HuH-7 (cell line): ENCODE results near the gene GPR137B.
"Not testable (repeated sequence)": the region's sequence is repeated elsewhere in the genome, so short reads cannot be mapped to it uniquely, and the experiment has no call there.

Experiments
- DNase-seq: peaks from one replicate; pipeline ENCODE4 v3.0.0; 2011; ENCODE audit warnings: low spot score

GPR137B gene, protein sequence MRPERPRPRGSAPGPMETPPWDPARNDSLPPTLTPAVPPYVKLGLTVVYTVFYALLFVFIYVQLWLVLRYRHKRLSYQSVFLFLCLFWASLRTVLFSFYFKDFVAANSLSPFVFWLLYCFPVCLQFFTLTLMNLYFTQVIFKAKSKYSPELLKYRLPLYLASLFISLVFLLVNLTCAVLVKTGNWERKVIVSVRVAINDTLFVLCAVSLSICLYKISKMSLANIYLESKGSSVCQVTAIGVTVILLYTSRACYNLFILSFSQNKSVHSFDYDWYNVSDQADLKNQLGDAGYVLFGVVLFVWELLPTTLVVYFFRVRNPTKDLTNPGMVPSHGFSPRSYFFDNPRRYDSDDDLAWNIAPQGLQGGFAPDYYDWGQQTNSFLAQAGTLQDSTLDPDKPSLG

DNA sequence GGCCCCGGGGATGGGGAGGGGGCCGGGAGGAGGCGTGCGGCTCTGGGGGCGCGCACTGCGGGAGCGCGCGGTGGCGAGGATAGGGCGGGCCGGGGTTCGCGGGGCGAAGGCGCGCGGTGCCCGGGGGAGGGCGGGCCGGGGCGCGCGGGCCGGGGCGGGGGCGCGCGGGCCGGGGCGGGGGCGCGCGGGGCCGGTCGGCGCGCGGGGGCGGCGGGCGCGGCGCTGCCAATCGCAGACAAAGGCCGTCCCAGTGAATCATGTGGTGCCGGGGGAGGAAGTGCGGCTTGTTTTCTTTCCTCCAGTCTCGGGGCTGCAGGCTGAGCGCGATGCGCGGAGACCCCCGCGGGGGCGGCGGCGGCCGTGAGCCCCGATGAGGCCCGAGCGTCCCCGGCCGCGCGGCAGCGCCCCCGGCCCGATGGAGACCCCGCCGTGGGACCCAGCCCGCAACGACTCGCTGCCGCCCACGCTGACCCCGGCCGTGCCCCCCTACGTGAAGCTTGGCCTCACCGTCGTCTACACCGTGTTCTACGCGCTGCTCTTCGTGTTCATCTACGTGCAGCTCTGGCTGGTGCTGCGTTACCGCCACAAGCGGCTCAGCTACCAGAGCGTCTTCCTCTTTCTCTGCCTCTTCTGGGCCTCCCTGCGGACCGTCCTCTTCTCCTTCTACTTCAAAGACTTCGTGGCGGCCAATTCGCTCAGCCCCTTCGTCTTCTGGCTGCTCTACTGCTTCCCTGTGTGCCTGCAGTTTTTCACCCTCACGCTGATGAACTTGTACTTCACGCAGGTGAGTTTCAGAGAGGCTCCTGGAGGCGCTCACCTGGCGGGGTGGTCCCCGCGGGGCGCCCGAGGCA lies at the start of gene GPR137B:
Gene GPR137B, plus strand, starts transcription at position 287 of the 851 bp plus-strand sequence. Its CDS starts 84 bp downstream, at position 371.
- DNase-seq: peak; percentile 76

DNA sequence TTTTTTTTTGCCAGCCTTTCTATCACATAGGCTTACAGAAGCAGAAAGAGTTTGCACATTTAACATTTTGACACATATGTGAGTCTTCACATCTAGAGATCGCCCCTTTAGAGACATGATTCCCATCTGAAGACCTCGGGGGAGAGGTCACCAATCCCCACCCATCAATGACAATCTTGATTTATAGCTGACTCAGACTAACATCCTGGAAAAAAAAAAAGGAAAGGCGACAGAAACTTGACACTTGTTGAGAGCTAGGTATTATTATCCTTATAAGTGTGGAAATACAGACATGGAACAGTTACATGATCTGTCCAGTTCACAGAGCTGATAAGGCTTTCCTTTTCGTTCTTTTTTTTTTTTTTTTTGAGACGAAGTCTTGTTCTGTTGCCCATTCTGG lies 49.4 kb upstream of the GPR137B start:
- no peak for DNase-seq

DNA sequence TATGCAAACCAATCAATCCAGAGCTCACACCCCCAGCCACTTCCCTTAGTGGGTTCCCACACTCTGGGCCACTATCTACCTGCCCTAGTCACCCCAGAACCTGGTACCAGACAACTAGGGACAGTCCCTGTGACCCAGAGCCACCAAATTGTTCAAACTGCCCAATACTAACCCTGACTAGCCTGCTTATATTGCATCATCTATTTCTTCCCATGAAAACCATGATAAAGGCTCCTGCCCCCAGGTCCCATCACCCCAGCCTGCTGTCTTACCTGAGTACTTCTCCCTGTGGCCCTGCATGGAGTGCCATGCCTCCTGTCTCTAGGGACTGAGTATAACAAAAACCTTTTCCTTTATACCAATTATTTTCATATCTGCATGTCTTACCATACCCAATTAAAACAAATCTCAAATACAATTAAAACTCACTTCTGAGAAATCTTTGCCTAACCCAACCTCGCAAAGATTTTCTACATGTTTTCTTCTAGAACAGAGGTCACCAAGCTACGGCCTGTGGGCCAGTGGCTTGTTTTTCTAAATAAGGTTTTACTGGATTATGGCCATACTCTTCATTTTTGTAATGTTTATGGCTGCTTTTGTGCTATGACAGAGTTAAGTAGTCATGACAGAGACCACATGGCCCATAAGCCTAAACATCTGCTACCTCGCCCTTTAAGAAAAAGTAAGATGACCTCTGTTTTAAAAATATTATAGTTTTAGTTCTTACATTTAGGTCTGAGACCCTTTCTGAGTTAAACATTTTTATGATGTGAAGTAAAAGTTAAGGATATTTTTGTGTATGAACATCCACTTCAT lies 46.4 kb upstream of the GPR137B start:
- DNase-seq: no peak

DNA sequence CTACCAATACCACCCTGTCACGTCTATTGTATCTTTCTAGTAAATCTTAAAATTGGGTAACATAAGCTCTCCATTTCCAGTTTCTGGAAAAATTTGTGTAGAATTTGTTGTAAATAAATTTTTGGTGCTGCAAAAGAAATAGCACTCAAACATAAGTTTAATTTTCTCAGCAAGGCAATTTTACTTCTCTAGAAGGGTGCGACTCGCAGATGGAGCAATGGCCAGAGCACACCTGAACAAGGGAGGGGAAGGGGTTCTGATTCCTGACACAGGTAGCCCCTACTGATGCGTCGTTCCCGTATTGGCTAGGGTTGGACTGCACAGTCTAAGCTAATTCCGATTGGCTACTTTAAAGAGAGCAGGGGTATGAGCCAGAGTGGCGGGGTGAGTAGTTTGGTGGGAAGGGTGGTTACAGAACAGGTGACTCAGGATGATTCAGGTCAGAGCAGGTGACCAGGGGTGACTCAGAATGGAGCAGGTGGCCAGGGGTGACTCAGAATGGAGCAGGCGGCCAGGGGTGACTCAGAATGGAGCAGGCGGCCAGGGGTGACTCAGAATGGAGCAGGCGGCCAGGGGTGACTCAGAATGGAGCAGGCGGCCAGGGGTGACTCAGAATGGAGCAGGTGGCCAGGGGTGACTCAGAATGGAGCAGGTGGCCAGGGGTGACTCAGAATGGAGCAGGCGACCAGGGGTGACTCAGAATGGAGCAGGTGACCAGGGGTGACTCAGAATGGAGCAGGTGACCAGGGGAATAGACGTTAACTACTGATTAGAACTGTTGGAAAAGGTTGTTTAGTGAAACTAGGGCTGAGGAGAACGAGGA lies 45.5 kb upstream of the GPR137B start:
- not testable (repeated sequence) for DNase-seq

DNA sequence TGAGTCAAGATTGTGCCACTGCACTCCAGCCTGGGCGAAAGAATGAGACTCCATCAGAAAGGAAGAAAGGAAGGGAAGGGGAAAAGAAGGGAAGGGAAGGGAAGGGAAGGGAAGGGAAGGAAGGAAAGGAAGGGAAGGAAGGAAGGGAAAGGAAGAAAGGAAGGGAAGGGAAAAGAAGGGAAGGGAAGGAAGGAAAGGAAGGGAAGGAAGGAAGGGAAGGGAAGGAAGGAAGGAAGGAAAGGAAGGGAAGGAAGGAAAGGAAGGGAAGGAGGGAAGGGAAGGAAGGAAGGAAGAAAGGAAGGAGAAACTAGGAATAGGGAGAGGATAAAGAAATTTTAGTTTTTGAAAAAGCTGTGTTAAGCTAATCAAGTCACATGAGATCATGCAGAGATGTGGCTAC lies 44.1 kb upstream of the GPR137B start:
- no peak for DNase-seq

DNA sequence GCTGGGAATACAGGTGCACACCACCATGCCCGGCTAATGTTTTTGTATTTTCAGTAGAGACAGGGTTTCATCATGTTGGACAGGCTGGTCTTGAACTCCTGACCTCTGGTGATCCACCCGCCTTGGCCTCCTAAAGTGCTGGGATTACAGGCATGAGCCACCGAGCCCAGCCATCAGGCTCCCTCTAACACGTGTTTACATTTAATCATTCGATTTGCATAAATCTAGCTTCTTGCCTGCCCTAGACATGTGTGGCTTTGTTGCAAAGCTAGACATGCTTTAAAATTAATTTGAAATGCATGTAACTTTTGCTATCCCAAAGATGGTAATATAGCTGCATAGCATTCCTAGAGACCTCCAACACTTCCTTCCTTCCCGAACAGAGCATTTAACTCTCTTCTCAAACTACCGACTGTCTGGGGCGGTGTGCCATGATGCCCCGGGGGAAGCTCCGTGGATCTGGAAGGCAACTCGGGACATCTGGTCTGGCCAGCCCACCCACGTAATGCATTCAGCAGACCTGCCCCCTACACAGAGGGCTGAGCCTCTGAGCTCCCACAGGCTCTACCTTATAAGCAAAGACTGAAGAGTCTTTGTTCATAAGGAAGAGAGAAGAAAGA lies 42.9 kb upstream of the GPR137B start:
- no peak for DNase-seq

DNA sequence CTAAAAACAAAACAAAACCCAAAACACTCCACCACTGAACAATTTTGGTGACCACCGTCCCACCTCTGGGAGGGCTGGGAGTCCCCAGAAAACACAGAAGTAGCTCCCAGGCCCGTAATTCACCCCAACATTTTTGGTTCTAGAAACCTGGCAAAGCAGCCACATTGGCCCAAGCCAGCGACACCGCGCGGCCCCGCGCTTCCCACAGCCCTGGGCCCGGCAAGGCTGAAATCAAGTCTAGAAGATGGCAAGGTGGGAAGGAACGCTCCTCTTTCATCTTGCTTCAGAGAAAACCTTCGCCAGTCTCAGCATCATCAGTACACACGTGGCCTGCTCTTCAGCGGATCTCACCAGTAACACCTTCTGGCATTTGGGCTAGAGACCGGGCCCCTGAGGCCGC lies 41.5 kb upstream of the GPR137B start:
- no peak for DNase-seq

DNA sequence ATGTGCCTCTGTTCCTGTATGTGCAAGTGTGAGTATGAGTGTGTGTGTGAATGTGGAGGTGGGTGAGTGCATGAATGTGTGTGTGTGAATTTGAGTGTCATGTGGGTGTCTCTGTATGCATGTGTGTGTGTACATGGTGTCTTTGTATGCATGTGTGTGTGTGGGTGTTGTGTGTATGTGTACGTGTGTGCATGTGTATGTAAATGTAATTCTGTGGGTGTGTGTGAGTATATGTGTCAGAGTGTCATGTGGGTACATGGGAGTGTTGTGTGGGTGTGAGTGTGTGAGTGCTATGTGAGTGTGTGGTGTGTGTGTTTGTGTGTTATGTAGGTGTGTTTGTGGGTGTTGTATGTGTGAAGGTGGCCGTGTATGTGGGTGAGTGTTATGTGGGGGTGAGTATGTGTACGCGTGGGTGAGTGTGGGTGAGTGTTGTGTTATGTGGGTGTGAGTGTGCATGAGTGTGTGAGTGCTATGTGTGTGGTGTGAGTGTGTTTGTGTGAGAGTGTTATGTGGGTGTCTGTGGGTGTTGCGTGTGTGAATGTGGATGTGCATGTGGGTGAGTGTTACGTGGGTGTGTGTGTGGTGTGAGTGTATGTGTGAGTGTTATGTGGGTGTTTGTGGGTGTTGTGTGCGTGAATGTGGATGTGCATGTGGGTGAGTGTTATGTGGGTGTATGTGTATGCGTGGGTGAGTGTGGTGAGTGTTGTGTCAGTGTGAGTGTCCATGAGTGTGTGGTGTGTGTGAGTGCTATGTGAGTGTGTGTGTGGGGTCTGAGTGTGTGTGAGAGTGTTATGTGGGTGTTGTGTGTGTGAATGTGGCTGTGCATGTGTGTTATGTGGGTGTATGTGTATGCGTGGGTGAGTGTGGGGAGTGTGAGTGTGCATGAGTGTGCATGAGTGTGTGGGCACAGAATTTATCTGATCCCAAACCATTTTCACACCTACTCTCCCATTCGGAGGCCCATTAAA lies 40.8 kb upstream of the GPR137B start:
- no peak for DNase-seq

DNA sequence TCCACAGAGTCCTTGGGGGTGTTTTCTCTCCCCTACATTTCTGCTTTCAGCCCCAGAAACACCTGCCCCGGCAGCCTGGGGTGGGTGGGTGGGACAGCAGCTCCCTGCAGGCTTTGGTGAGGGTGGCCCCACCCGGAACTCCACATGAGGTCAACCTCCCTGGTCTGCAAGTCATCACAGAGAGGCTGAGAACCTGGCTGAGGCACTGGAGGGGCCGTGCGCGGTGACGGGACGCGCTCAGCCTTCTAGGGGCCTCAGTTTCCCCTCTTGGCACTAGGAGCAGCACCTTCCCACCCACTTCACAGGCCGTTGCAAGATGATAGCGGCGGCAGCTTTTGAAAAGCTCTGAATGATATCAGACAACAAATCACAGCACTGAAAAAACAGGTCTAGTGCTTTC lies 39.7 kb upstream of the GPR137B start:
- no peak for DNase-seq

DNA sequence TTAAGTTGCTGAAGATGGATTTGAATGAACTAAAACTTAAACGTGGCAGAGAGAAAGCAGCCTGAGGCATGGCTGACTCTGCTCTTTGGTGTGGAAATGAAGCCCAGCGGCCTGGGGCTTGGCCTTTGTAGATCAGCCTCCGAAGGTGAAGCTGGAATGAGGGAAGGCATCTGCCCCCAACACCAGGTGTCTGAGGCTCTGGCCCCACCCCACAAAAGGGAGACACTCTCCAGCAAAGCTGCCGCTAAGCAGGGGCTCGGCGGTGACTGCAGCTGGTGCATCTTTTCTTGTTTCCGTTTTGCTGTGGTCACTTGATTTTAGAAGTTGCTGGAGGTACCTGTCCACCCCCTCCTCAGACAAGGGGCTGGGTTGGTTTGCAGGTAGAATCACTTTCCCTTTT lies 39.3 kb upstream of the GPR137B start:
- DNase-seq: no peak

DNA sequence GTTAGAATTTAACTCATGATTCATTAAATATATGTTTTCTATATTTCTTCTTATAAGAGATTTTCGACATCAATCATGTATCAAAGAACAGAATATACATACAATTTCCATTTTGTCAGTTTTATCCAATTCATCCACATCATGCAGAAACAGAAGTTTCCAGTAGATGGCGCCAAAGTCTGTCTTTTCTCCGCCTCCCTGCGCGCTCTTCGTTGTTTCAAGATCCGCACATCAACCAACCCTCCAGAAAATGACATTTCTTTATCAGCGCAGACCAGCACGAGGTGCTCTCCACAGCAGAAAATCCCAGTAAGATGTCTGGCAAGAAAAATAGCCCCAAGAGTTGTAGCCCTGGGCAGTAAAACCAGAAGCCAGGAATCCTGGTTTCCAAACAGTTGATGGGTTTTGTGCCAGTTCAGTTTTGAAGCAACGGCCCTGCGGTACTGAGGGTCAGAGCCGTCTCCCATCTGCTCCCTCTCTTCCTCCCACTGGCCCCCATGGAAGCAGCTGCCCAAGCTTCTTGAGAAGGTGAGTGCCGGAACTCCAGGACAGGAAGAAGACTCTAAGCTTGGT lies 38.6 kb upstream of the GPR137B start:
- DNase-seq: peak; percentile 86

DNA sequence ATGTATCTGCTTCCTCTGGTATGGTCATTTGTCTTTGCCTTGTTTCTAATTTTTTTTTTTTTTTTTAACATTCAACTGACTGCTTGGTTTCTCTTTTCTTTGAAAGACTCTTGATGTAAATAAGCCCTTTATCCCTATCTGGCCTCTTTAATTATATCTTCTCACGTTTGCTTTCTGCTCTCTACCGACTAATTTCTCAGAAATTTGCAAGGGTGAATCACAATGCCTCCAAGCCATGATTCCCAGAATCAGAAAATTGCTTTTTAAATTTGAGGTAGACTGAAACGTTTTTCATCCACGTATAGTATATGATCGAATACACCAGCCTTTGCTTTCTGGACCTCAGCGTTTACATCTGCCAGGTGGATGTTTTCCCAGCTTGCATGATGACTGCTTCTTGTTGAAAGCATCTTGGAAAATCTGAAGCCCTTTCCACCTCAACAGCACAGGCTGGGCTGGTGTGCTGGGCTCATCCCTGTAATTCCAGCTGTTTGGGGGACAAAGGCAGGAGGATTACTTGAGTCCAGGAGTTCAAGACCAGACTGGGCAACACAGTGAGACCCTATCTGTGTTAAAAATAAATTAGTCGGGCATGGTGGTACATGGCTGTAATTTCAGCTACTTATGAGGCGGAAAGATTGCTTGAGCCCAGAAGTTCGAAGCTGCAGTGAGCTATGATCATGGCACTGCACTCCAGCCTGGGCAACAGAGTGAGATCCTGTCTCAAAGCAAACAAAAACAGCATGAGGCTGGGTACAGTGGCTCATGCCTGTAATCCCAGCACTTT lies 35.0 kb upstream of the GPR137B start:
- no peak for DNase-seq

DNA sequence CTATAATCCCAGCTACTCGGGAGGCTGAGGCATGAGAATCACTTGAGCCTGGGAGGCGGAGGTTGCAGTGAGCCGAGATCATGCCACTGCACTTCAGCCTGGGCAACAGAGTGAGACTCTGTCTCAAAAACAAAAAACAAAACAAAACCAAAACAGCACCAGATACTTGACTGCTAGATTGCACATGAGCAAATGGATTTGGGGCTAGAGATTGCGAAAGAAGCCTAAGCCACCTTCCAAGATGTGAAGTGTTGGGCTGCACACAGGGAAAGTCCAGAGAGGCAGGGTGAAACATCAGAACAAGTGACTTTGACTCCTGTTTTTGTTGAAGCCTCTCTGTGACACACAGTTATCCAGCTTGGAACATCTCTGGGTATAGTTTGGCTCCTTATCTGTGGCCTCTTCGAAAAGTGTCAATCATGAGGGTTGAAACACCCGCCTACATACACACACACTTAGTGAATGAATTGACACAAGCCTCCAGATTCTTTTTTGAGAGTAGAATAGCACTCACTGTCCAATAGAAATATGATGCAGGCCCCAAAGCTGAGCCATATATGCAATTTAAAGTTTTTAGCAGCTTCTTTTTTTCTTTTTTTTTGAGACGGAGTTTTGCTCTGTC lies 34.2 kb upstream of the GPR137B start:
- no peak for DNase-seq

DNA sequence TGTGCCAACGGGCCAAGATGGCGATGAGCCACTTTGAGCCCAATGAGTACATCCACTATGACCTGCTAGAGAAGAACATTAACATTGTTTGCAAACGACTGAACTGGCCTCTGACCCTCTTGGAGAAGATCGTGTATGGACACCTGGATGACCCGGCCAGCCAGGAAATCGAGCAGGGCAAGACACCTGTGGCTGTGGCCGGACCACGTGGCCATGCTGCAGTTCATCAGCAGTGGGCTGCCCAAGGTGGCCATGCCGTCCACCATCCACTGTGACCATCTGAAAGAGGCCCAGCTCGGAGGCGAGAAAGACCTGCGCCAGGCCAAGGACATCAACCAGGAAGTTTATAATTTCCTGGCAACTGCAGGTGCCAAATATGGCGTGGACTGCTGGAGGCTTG lies 32.2 kb upstream of the GPR137B start:
- DNase-seq: no peak

DNA sequence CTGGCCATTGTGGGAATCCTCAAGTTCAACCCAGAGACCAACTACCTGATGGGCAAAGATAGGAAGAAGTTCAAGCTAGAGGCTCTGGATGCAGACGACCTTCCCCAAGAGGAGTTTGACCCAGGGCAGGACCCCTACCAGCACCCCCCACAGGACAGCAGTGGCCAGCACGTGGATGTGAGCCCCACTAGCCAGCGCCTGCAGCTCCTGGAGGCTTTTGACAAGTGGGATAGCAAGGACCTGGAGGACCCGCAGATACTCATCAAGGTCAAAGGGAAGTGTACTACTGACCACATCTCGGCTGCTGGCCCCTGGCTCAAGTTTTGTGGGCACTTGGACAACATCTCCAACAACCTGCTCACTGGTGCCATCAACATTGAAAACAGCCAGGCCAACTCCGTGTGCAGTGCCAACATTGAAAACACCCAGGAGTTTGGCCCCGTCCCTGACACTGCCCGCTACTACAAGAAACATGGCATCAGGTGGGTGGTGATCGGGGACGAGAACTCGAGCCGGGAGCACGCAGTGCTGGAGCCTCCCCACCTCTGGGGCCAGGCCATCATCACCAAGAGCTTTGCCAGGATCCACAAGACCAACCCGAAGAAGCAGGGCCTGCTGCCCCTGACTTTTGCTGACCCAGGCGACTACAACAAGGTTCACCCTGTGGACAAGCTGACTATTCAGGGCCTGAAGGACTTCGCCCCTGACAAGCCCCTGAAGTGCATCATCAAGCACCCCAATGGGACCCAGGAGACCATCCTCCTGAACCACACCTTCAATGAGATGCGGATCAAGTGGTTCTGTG lies 30.6 kb upstream of the GPR137B start:
- DNase-seq: no peak

DNA sequence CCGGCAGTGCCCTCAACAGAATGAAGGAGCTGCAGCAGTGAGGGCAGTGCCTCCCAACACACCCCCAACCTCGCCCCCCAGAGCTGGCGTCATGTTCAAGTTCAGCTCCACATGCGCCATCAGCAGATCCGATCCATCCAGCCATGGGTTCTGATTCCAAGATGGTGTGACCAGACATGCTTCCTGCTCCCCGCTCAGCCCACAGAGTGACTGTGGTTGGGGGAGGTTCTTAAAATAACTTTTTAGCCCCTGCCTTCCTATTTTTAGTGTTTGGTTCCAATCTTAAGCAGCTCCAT lies 30.1 kb upstream of the GPR137B start:
- DNase-seq: no peak

DNA sequence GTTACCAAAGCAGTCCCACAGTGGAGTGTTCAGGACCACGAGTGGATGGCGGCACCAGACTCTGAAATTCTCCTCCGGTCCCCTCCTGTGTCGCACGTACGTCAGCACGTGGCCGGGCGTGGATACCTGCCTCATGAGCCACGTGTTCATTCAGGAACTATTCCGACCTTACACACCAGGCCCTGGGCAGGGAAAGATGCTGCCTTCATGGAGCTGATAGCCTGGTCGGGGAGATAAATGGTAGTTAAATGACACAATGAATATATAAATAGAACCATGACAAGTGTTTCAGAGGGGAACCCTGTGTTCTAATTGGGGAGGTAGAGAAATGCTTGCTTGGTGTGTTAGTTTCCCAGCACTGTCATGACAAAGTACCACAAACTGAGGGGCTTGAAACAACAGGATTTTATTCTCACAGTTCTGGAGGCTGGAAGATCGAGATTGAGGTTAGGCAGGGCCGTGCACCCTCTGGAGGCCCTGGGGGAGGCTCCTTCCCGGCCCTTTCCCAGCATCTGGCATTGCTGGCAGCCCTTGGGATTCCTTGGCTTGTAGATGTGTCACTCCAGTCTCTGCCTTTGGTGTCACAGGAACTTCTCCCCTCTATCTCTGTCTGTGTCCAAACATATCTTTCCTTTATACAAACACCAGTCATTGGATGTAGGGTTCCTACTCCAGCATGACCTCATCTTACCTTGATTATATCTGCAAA lies 28.9 kb upstream of the GPR137B start:
- DNase-seq: no peak
